HG02623 (cell line): ENCODE data around the gene SAMSN1.
"Not testable (repeated sequence)": the region's sequence is repeated elsewhere in the genome, so short reads cannot be mapped to it uniquely, and the experiment has no call there.

ENCODE experiments used
- ATAC-seq: cut with Tn5 transposase; IDR thresholded peaks from one replicate; pipeline ENCODE4 v1.9.1; 2021; ENCODE audit warnings: moderate library complexity; ENCODE audit not compliant: unreplicated experiment

SAMSN1 gene

DNA sequence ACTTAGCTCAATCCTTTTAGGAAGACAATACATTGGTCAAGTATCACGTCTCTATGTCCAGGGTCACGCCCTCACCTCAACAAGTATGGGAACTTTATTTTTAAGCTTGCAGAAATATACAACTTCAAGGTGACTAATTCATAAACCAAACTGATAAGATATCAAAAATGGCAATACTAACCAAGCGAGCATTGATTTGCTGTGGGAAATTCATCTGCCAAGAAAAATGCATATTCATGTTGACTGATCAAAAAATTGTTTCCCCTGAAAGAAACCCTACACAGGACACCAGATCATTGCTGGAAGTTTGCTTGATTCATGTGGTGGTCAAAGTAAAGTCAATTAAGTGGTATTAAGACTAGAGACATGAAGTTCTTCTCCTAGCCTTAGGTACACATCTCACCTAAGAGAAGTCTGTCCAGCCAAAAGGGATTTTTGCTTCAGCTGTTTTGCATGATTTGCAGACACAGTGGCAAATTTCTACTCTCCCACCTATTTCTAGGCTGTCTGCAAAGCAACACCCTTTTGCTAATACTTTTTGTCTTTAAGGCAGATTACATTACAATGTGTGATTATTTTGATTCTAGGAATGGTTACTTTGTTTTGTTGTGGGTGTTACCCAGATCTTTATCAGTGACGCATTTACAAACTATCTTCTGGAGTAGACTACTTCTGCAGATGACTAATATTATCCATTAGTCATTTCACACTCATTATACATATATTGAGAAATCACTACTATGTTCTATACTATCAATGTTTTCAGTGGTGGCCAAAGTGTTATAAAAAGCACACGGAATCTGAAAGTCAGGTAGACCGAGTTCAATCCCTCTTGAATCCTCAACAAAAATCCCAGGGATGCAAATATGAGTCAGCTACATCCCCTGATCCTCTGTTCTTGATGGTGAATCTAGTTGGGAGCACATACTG, 12.4 kb downstream of the SAMSN1 start:
- peak; percentile 77 for ATAC-seq

DNA sequence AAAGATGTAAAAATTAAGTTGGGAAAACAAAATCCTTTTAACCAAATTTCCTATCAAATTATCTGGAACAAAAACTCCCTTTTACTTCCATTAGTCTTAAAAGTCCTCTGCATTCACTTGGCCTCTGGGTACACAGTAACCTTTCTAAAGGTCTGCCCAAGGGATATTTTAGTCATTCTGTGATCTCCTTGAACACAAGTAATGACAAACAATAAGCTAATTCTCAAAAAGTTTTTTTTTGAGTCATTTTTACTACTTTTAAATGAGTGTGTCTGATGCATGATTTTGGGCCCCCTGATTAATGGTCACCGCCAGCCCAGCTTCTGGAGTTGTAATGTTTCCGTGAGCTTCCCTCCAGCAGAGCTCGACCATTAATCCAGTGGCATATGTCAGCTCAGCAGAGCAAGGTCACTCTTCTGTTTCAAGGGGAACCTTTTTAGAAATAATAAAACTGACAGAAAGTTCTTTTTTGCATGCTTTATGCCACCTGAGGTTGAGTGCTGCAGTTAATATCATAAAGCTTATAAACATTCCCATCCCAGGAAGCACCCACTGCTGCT, 14.3 kb downstream of the SAMSN1 start:
- no peak for ATAC-seq

DNA sequence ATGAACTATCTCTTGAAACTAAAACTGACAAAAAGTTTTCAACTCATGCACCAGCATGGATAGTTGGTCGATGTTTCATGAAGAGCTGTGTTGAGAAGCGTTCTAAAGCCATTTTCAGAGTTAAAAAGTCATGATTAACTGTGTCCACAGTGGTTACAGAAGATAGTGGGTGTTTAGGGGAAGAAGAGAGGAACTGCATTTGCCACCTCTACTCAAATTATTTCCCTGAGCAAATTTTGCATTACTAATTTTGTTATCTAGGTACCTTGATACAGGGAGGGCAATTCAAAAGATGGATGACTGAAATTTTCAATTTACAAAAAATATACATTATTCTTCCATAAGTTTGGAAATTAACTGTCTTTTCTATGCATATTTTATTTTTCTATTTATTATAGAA, 15.5 kb downstream of the SAMSN1 start:
- no peak for ATAC-seq

DNA sequence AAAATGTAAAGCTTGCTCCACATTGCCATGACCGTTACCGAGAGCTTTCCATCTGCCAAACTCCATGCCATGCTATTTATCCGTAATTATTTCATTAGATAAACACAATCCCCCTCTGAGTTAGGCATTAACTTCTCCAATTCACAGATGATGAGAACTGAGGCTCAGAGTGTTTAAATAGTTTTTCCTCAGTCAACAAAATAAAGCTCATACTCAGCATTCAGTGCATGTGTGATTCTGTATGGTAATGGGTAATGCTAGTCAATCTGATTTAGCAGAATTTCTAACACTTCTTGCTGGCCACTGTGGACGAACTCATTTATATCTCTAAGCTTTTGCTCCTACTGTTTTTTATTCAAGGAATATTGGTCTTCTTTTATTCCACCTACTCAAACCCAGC, 17.3 kb downstream of the SAMSN1 start:
- ATAC-seq, result no peak

DNA sequence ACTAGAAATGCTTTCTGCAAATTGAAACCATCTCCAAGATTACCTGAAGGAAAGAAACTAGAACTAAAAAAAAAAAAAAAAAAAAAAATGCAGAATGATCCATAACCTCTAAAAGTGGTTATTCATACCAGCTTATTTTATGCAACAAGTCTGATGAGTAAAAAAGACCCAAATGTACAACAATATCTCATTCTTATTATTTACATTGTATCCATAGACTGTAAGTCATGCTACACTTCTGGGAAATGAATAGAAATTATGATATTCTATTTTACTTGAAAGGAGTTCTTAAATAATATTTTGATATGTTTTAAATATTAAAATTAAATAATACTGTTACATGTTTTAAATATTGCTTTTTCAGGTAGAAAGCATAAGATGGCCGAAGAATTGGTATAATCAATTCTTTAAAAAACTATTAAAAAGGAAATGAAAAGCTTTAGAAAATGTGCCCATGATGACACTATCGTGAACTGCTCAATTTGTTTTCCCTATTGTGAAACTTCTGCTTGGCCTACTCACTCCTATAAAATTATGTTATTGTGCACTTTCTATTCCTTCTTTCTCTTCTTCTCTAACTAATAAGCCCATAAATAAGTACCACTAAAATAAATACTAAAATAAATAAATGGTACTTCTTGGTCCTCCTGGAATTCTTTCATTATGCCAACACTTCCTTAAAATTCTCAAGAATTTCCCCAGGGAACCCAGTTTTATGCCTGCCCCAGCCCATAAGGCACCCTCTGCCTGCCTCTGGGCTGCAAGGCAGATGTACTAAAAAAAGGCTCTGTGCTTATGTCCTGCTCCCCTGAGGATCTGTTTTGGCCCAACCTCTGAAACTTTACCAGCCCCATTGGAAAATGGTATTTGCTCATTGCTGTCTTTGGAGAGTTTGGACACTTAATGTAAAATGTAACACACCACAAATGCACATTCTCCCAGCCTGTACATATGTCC, 18.1 kb downstream of the SAMSN1 start:
- no peak for ATAC-seq

DNA sequence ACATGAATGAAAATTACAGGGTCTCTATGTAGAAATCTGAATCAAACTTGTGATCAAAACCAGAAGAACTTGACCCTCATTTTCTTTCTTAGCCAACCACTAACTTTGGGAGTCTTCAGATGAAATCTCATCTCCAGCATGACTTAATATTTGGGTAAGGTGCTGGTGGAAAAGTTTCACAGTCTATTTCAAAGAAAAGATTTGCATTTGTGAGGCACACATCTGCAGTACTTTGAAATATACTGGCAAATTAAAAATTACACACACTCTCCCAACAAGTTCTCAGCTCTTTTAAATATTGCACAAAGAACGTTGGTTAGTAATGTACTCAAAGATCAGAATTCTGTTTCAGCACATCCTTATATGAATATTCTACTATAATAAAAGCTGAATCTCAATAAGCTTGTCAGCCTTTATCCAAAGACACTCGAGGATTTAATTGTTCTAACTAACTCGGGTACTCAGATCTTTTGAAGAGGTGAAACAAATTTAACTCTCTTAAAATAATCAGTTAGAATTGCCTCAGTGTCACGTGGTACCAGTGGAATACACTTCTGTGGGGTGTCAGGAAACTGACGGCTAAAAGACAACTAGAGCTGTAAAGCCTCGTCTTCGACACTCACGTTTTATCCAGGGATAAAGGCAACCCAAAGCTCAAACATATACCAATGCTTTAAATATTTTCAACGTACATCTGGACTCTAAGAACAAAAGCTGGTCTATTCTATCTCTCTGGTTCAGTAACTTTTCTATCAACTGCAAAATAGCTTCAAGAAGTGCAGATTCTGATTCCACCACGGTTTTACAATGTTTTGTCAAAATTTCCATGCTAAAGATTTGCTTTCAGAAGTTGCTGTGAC, 19.0 kb downstream of the SAMSN1 start:
- ATAC-seq, result no peak

DNA sequence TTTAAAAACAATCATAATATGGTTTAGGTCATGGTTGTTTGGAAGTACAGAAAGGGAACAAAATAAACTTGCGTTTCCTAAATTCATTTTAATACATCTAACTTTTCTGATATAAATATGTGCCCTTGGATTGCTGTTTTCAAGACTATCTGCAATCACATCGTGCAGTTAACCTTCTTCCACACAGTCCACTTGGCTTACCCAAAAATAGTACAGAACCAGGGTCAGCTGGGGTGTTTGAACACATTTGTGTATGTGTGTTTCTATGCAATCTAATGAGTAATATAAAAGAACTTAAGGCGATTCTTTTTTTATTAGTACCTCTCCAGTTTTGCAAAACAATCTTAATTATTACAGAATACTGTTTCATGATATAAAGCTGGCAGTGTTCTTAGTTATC, 19.9 kb downstream of the SAMSN1 start:
- ATAC-seq, result no peak

DNA sequence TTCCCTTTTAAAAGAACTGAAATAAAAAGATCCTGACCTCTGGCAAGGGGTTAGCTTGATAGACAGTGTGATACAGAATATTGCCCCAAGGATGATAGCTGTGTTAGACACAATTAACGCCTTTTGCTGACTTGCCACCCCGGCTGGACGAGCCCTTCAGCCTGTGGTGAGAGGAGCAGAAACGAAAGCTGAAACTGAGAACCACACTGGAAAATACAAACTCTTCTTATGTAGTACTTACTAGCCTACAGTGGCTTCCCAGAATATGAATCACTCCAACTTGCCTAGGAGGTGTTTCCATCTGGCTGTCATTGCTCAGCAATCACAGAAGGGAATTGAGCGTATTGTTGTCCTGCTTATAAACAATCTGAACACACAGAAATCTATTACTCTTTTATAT, 22.9 kb downstream of the SAMSN1 start:
- peak; percentile 91 for ATAC-seq

DNA sequence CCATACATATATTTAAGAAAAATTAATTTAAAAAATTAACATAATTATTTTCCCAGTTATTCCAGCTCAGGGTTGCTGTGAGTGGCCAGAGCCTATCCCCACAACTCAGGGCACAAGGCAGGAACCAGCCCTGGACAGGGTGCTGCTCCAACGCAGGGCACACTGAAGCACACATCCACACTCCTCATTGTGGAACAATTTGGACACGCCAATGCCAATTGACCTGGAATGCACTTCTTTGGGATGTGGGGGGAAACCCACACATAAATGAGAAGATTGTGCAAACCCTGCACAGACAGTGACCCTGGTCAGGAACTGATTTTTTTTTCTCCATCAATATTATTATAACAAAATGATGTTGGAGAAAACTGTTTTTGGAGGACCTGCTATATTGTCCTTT, 23.4 kb downstream of the SAMSN1 start:
- ATAC-seq, result no peak

DNA sequence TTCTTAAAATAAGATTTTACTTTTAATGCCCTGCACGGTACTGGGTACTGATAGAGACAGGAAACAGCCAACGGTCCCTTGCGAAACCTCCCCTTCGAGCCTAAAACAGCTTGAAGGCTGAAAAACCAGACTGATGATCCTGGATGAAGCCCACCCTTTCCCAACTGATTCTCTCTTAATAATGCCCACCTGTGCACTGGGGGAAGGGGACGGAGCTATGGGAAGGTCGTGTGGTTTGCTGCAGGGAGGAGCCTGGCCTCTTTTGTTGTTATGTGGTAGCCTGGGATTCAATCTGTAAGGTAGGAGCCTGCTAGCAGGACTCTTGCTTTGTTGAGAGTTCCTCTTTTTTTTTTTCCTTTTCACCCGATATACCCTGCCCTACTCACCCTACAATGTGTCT, 25.6 kb downstream of the SAMSN1 start:
- no peak for ATAC-seq

DNA sequence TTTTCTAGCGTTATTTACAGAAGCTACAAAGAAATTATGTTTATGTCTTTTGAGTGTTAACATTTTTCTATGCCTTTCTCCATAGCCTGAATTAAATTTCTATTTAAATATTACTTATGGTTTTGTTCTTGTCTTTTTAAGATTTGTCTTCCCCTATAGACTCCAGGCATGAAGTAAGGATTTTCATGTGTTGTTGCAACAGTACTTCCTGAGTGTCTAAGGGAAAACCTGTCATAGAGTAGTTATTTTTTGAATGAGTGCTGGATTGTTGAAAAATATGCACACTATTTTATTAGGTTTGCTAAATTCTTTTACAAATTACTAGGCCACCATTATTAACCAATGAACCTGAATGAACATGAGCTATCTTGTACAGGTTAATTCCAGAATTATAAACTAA, 27.1 kb downstream of the SAMSN1 start:
- ATAC-seq, result no peak

DNA sequence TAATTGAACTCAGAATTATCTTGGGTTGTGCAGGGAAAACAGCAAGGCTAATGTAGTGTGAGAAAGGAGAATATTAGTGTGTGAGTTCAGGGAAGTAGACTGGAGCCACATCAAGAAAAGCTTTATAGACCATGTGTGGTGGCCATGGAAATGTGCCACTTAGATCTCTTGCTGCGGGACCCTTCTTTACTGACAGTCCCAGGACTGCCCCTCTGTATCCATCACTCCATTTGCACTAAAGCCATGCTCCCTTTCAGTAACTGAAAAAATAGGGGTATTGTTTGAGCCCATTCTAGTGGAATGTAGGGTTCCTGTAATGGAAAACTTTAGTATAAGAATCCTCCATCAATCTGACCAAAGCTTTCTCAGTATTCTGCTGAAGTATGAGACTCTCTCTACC, 32.3 kb downstream of the SAMSN1 start:
- no peak for ATAC-seq

DNA sequence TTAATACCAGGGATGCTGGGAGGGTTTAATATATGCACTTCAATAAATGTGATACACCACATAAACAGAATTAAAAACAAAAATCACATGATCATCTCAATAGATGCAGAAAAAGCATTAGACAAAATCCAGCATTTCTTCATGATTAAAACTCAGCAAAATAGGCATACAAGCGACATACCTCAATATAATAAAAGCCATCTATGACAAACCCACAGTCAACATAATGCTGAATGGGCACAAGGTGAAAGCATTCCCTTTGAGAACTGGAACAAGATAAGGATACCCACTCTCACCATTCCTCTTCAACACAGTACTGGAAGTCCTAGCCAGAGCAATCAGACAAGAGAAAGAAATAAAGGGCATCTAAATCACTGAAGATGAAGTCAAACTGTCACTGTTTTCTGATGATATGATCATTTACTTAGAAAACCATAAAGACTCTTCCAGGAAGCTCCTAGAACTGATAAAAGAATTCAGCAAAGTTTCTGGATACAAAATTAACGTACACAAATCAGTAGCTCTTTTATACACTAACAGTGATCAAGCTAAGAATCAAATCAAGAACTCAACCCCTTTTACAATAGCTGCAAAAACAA, 39.2 kb downstream of the SAMSN1 start:
- not testable (repeated sequence) for ATAC-seq

DNA sequence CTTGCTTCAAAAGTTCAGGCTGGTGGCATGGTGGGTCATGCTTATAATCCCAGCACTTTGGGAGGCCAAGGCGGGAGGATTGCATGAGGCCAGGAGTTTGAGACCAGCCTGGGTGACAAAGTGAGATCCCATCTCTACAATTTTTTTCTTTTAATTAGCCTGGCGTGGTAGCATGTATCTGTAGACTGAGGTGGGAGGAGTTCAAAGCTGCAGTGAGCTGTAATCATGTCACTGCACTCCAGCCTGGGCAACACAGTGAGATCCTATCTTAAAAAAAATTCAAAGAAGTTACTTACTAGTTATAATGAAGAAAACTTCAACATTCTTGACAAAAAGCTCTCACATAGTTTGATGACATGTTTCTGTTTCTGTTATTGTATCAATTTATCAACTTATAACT, 45.2 kb downstream of the SAMSN1 start:
- no peak for ATAC-seq

DNA sequence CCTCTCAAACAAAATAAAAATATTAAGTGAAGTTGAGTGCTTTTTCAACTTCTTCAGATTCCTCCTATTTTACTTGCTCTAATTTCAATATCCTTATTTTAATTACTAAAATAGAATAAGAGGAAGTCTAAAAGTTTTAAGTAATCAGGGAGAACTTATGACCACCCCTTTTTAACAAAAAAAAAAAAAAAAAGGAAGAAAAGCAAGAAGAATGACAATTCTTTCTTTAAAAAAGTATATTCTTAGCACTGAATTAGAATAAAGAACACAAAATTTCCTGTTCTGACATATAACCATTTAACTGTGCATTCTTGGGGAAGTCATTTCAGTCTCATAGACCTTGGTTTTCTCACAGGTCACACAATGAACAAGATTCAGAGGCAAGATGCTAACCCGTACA, 46.8 kb downstream of the SAMSN1 start:
- no peak for ATAC-seq

DNA sequence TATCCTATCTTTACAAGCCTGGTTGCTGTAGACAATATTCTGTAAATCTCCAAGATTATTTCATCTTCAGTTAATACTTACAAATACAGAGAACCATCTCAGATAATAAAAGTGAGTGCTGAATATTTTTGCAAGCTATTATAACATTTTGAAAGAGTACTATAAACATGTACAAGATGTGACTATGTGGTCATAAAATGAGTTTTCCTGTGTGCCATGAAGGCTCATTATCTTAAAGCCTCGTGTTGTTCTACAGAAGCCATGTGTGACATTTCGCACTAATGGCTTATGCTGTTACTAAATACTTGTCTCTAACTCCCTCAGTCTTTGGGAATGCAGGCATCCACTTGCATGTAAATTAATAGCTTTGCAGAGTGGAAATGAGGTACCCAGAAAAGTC, 48.3 kb downstream of the SAMSN1 start:
- ATAC-seq, result no peak

DNA sequence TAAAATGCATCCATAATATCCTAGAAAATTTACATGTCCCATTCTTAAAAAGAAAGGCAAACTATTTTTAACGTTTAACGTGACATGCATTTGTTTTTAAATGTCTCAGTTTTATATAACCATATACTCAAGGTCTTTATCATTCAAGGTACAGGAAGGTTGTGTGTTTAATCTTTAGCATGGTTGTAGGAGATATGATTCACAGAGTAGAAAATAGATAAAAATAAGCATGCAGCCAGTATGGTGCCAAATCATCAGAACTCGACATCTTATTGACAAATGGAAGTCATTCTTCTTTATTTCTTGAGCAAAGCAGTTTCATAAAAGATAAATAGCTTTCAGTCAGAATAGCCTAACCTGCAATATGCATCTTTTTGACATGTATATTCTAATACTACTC, 51.0 kb downstream of the SAMSN1 start:
- no peak for ATAC-seq

DNA sequence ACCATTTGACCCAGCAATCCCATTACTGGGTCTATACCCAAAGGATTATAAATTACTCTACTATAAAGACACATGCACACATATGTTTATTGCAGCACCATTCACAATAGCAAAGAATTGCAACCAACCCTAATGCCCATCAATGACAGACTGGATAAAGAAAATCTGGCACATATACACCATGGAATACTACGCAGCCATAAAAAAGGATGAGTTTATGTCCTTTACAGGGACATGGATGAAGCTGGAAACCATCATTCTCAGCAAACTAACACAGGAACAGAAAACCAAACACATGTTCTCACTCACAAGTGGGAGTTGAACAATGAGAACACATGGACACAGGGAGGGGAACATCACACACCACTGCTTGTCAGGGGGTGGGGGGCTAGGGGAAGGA, 51.9 kb downstream of the SAMSN1 start:
- ATAC-seq, result not testable (repeated sequence)

DNA sequence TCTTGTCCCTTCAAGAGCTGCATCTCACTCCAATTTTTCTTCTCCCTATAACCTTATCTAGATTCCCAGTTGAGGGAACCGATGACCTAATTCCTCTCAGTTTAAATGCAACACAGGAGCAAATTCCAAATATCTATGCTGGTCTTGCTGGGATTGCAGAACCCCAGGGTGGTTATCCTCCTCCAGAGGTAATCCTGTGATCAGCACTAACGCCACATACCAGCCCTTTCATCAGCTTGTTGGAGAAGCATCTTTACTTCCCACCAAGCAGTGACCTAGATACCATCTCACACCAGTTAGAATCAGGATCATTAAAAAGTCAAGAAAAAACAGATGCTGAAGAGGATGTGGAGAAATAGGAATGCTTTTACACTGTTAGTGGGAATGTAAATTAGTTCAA, 52.4 kb downstream of the SAMSN1 start:
- no peak for ATAC-seq

DNA sequence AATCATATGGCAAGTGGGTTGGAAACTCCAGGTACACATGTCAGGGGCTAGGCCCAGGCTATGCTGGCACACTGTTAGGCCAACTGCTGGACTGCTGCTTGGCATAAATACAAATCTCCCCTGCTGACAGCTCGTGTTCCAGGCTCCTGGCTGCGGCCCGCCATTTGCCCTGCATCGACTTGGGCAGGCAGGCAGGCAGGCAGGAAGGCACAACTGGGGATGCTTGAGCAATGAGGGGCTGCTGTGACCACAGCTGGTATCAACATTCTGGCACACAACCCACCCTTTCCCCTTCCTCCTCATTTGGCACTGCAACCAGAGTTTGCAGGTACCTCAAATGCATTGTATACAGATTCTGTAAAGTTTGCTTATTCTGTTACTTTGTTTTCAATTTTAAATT, 53.2 kb downstream of the SAMSN1 start:
- no peak for ATAC-seq
